ENCODE measurements around the gene SNRNP40. TPM values are rescaled to one million over a fixed set of nuclear protein-coding genes. Genes with fewer than 3 reads are reported as not detected.

Gene SNRNP40
- total RNA-seq, 1 experiment from 2014 or later: 103 TPM

GRCh38 chr1:31318146-31318545, 21.6 kb upstream of the SNRNP40 start:
- ChIA-PET POLR2A (interaction anchor here (0.7 kb wide), 1 partner anchor 56 kb away, joined by 3 read pairs; no protein-coding TSS in a partner anchor), CTCF (interaction anchor here (1.7 kb wide), 1 partner anchor 134 kb away, joined by 7 read pairs; no protein-coding TSS in a partner anchor)
- no peaks in the 10 kb centered on the region for H3K4me1 Mint-ChIP-seq
- H3K36me3 Mint-ChIP-seq: peaks cover 51% of the 10 kb centered on the region
- H3K9me3 Mint-ChIP-seq: no peaks in the 10 kb centered on the region
- TF ChIP-seq SP1 (CRISPR knock-in tag; conservative IDR thresholded peaks at IDR 0.05) (no peak), MYBL2 (CRISPR knock-in tag; IDR thresholded peaks at IDR 0.05) (no peak), ZNF219 (CRISPR knock-in tag; IDR thresholded peaks at IDR 0.05; ENCODE audit: borderline replicate concordance) (no peak), HMGA2 (CRISPR knock-in tag; IDR thresholded peaks at IDR 0.05) (no peak), USF1 (CRISPR knock-in tag; IDR thresholded peaks at IDR 0.05) (no peak), EMX1 (CRISPR knock-in tag; IDR thresholded peaks at IDR 0.05) (no peak), TP53 (CRISPR knock-in tag; IDR thresholded peaks at IDR 0.05) (no peak)
- no peak overlapping the region for H3K27ac Mint-ChIP-seq
- no peak overlapping the region for H3K4me3 Mint-ChIP-seq
- ATAC-seq (no peak), DNase-seq (ENCODE audit: low spot score) (no peak)
- H3K27me3 Mint-ChIP-seq (ENCODE audit: low read depth): no peaks in the 10 kb centered on the region

GRCh38 chr1:31315902-31316301, 19.3 kb upstream of the SNRNP40 start:
- H3K36me3 Mint-ChIP-seq: peaks cover 52% of the 10 kb centered on the region
- CTCF ChIA-PET: interaction anchor here (1.2 kb wide), 1 partner anchor 132 kb away, joined by 4 read pairs; no protein-coding TSS in a partner anchor

GRCh38 chr1:31310198-31310597, 13.6 kb upstream of the SNRNP40 start:
- ChIA-PET CTCF (interaction anchor here (1.5 kb wide), 1 partner anchor 125 kb away, joined by 4 read pairs; no protein-coding TSS in a partner anchor), POLR2A (no interaction called here)
- Mint-ChIP-seq H3K36me3 (peaks cover 35% of the 10 kb centered on the region), H3K27me3 (ENCODE audit: low read depth) (no peaks in the 10 kb centered on the region), H3K4me1 (peaks cover 18% of the 10 kb centered on the region), H3K9me3 (no peaks in the 10 kb centered on the region), H3K27ac (no peak overlapping the region), H3K4me3 (no peak overlapping the region)
- ATAC-seq (no peak), DNase-seq (ENCODE audit: low spot score) (no peak)
- TF ChIP-seq NR3C1 (CRISPR knock-in tag; conservative IDR thresholded peaks at IDR 0.05; ENCODE audit: low read depth): no peak
- TF ChIP-seq FOXK1 (CRISPR knock-in tag; IDR thresholded peaks at IDR 0.05): no peak
- no peak for TF ChIP-seq ZNF219 (CRISPR knock-in tag; IDR thresholded peaks at IDR 0.05; ENCODE audit: borderline replicate concordance)
- no peak for TF ChIP-seq ZNF281 (CRISPR knock-in tag; IDR thresholded peaks at IDR 0.05)
- TF ChIP-seq GABPB1 (CRISPR knock-in tag; IDR thresholded peaks at IDR 0.05): no peak
- no peak for TF ChIP-seq TEAD1 (CRISPR knock-in tag; IDR thresholded peaks at IDR 0.05)
- no peak for TF ChIP-seq ZNF425 (CRISPR knock-in tag; conservative IDR thresholded peaks at IDR 0.05)
- no peak for TF ChIP-seq HMGA2 (CRISPR knock-in tag; IDR thresholded peaks at IDR 0.05)
- TF ChIP-seq HMGXB4 (CRISPR knock-in tag; IDR thresholded peaks at IDR 0.05): no peak
- TF ChIP-seq ZNF532 (CRISPR knock-in tag; IDR thresholded peaks at IDR 0.05; ENCODE audit: borderline replicate concordance): no peak
- no peak for TF ChIP-seq STAT6 (CRISPR knock-in tag; conservative IDR thresholded peaks at IDR 0.05; ENCODE audit: low read depth)

More at GRCh38 chr1:31315902-31316301, 19.3 kb upstream of the SNRNP40 start:
- Mint-ChIP-seq H3K4me1 (no peaks in the 10 kb centered on the region), H3K9me3 (no peaks in the 10 kb centered on the region), H3K4me3 (no peak overlapping the region), H3K27ac (no peak overlapping the region), H3K27me3 (ENCODE audit: low read depth) (no peaks in the 10 kb centered on the region)
- no peak for TF ChIP-seq ZNF219 (CRISPR knock-in tag; IDR thresholded peaks at IDR 0.05; ENCODE audit: borderline replicate concordance)
- no peak for TF ChIP-seq ZNF317 (CRISPR knock-in tag; IDR thresholded peaks at IDR 0.05; ENCODE audit: borderline replicate concordance, low read depth)
- no peak for DNase-seq (ENCODE audit: low spot score)
- POLR2A ChIA-PET: no interaction called here
- ATAC-seq: no peak

Measured in WTC11 (cell line).